ENCODE measurements around the gene ANKRD33B. TPM values are rescaled to one million over a fixed set of nuclear protein-coding genes. Genes with fewer than 3 reads are reported as not detected.
A peak's percentile ranks its signal among the peaks of the same experiment; 100 is the strongest.

Gene ANKRD33B
- total RNA-seq, 2 experiments from 2014 or later = 6.8 to 13.8 TPM

GRCh38 chr5:10617103-10617502, 53.2 kb downstream of the ANKRD33B start:
- Mint-ChIP-seq H3K9me3 (ENCODE audit: low read depth) (no peaks in the 10 kb centered on the region), H3K27me3 (no peaks in the 10 kb centered on the region), H3K36me3 (peaks cover 3% of the 10 kb centered on the region), H3K4me3 (no peak overlapping the region), H3K4me1 (no peaks in the 10 kb centered on the region), H3K27ac (no peak overlapping the region)
- DNase-seq = no peak
- no peak for ATAC-seq
- CTCF ChIA-PET = interaction anchor here (1.1 kb wide), 1 partner anchor 11 kb away, joined by 6 read pairs; no protein-coding TSS in a partner anchor

GRCh38 chr5:10618311-10618710, 54.4 kb downstream of the ANKRD33B start:
- Mint-ChIP-seq H3K36me3 (peaks cover 3% of the 10 kb centered on the region), H3K4me1 (no peaks in the 10 kb centered on the region), H3K4me3 (no peak overlapping the region), H3K27me3 (no peaks in the 10 kb centered on the region), H3K27ac (no peak overlapping the region), H3K9me3 (ENCODE audit: low read depth) (no peaks in the 10 kb centered on the region)
- DNase-seq = no peak
- ATAC-seq = no peak
- CTCF ChIA-PET = no interaction called here

GRCh38 chr5:10619649-10620048, 55.8 kb downstream of the ANKRD33B start:
- ATAC-seq = no peak

GRCh38 chr5:10620346-10620745, 56.5 kb downstream of the ANKRD33B start:
- H3K27me3 Mint-ChIP-seq = no peaks in the 10 kb centered on the region
- DNase-seq (no peak), ATAC-seq (no peak)
- H3K36me3 Mint-ChIP-seq = peaks cover 3% of the 10 kb centered on the region
- H3K9me3 Mint-ChIP-seq (ENCODE audit: low read depth) = no peaks in the 10 kb centered on the region
- CTCF ChIA-PET = interaction anchor here (0.8 kb wide), 1 partner anchor 15 kb away, joined by 3 read pairs; no protein-coding TSS in a partner anchor
- H3K4me1 Mint-ChIP-seq = no peaks in the 10 kb centered on the region
- H3K4me3 Mint-ChIP-seq = no peak overlapping the region
- H3K27ac Mint-ChIP-seq = no peak overlapping the region

More at GRCh38 chr5:10619649-10620048, 55.8 kb downstream of the ANKRD33B start:
- H3K9me3 Mint-ChIP-seq (ENCODE audit: low read depth) = no peaks in the 10 kb centered on the region
- no peak overlapping the region for H3K27ac Mint-ChIP-seq
- CTCF ChIA-PET = interaction anchor here (1.2 kb wide), 1 partner anchor 8 kb away, joined by 3 read pairs; no protein-coding TSS in a partner anchor
- H3K4me1 Mint-ChIP-seq = no peaks in the 10 kb centered on the region
- H3K36me3 Mint-ChIP-seq = peaks cover 3% of the 10 kb centered on the region
- no peaks in the 10 kb centered on the region for H3K27me3 Mint-ChIP-seq
- DNase-seq = no peak
- H3K4me3 Mint-ChIP-seq = no peak overlapping the region

- H3K36me3 Mint-ChIP-seq = peaks cover 3% of the 10 kb centered on the region
- peaks cover 2% of the 10 kb centered on the region for H3K4me1 Mint-ChIP-seq
- H3K4me3 Mint-ChIP-seq = no peak overlapping the region
- H3K27ac Mint-ChIP-seq = no peak overlapping the region
- no peaks in the 10 kb centered on the region for H3K27me3 Mint-ChIP-seq
- CTCF ChIA-PET = interaction anchor here (1.3 kb wide), 1 partner anchor 169 kb away, joined by 4 read pairs; no protein-coding TSS in a partner anchor
- DNase-seq (no peak), ATAC-seq (no peak)
- H3K9me3 Mint-ChIP-seq (ENCODE audit: low read depth) = no peaks in the 10 kb centered on the region
These were observed 58.0 kb downstream of the ANKRD33B start for GRCh38 chr5:10621832-10622231.

GRCh38 chr5:10622810-10623209, 58.9 kb downstream of the ANKRD33B start:
- H3K36me3 Mint-ChIP-seq = peaks cover 3% of the 10 kb centered on the region
- H3K9me3 Mint-ChIP-seq (ENCODE audit: low read depth) = no peaks in the 10 kb centered on the region
- no peak overlapping the region for H3K4me3 Mint-ChIP-seq
- DNase-seq (no peak), ATAC-seq (no peak)
- H3K27ac Mint-ChIP-seq = no peak overlapping the region
- no peaks in the 10 kb centered on the region for H3K27me3 Mint-ChIP-seq
- CTCF ChIA-PET = no interaction called here
- H3K4me1 Mint-ChIP-seq = peaks cover 12% of the 10 kb centered on the region

GRCh38 chr5:10623305-10623910, 59.5 kb downstream of the ANKRD33B start:
- CTCF ChIA-PET = interaction anchor here (0.9 kb wide), 1 partner anchor 11 kb away, joined by 3 read pairs; no protein-coding TSS in a partner anchor
- no peak for DNase-seq
- H3K9me3 Mint-ChIP-seq (ENCODE audit: low read depth) = no peaks in the 10 kb centered on the region

GRCh38 chr5:10624206-10624605, 60.3 kb downstream of the ANKRD33B start:
- CTCF ChIA-PET = interaction anchor here (0.9 kb wide), 1 partner anchor 10 kb away, joined by 3 read pairs; no protein-coding TSS in a partner anchor
- H3K36me3 Mint-ChIP-seq = peaks cover 3% of the 10 kb centered on the region
- ATAC-seq (no peak), DNase-seq (no peak)
- no peaks in the 10 kb centered on the region for H3K9me3 Mint-ChIP-seq (ENCODE audit: low read depth)
- H3K4me3 Mint-ChIP-seq = no peak overlapping the region
- H3K27ac Mint-ChIP-seq = no peak overlapping the region
- no peaks in the 10 kb centered on the region for H3K27me3 Mint-ChIP-seq
- H3K4me1 Mint-ChIP-seq = peaks cover 20% of the 10 kb centered on the region

More at GRCh38 chr5:10623305-10623910, 59.5 kb downstream of the ANKRD33B start:
- Mint-ChIP-seq H3K4me1 (peaks cover 15% of the 10 kb centered on the region), H3K27me3 (no peaks in the 10 kb centered on the region), H3K36me3 (peaks cover 3% of the 10 kb centered on the region), H3K4me3 (no peak overlapping the region), H3K27ac (no peak overlapping the region)
- ATAC-seq = no peak

GRCh38 chr5:10624679-10625078, 60.8 kb downstream of the ANKRD33B start:
- peaks cover under 1% of the 10 kb centered on the region for H3K27me3 Mint-ChIP-seq
- no peaks in the 10 kb centered on the region for H3K9me3 Mint-ChIP-seq (ENCODE audit: low read depth)
- DNase-seq = no peak
- peaks cover 3% of the 10 kb centered on the region for H3K36me3 Mint-ChIP-seq
- no peak overlapping the region for H3K4me3 Mint-ChIP-seq
- CTCF ChIA-PET = no interaction called here
- H3K4me1 Mint-ChIP-seq = peaks cover 24% of the 10 kb centered on the region
- H3K27ac Mint-ChIP-seq = no peak overlapping the region
- no peak for ATAC-seq

GRCh38 chr5:10625700-10626472, 62.0 kb downstream of the ANKRD33B start:
- CTCF ChIA-PET = interaction anchor here (1.0 to 4.6 kb wide), 6 partner anchors 8 to 268 kb away, joined by 3 to 77 read pairs (median 13); partner anchors contain the start of gene ROPN1L
- peaks cover 2% of the 10 kb centered on the region for H3K27me3 Mint-ChIP-seq
- peaks cover 29% of the 10 kb centered on the region for H3K4me1 Mint-ChIP-seq
- no peak overlapping the region for H3K4me3 Mint-ChIP-seq
- H3K27ac Mint-ChIP-seq = peak overlapping the region; percentile 8
- peaks cover 6% of the 10 kb centered on the region for H3K36me3 Mint-ChIP-seq
- ATAC-seq (no peak), DNase-seq (no peak)
- H3K9me3 Mint-ChIP-seq (ENCODE audit: low read depth) = no peaks in the 10 kb centered on the region

GRCh38 chr5:10626473-10627013, 62.7 kb downstream of the ANKRD33B start:
- H3K4me1 Mint-ChIP-seq = peaks cover 36% of the 10 kb centered on the region
- no peak for ATAC-seq
- H3K4me3 Mint-ChIP-seq = no peak overlapping the region
- H3K9me3 Mint-ChIP-seq (ENCODE audit: low read depth) = no peaks in the 10 kb centered on the region
- H3K27me3 Mint-ChIP-seq = peaks cover 2% of the 10 kb centered on the region
- CTCF ChIA-PET = interaction anchor here (1.0 to 4.6 kb wide), 12 partner anchors 8 to 269 kb away, joined by 3 to 77 read pairs (median 8); partner anchors contain the start of genes ANKRD33B and ROPN1L
- DNase-seq = no peak
- H3K27ac Mint-ChIP-seq = peak overlapping the region; percentile 8
- H3K36me3 Mint-ChIP-seq = peaks cover 4% of the 10 kb centered on the region

- CTCF ChIA-PET = interaction anchor here (0.7 to 4.6 kb wide), 33 partner anchors 8 to 380 kb away, joined by 3 to 77 read pairs (median 4); partner anchors contain the start of genes ANKRD33B, ATPSCKMT, CCT5 and DAP
- Mint-ChIP-seq H3K27ac (peak overlapping the region; percentile 90), H3K9me3 (ENCODE audit: low read depth) (no peaks in the 10 kb centered on the region), H3K4me1 (peaks cover 42% of the 10 kb centered on the region), H3K4me3 (peak overlapping the region; percentile 75), H3K27me3 (peaks cover 2% of the 10 kb centered on the region), H3K36me3 (peaks cover 4% of the 10 kb centered on the region)
- DNase-seq (no peak), ATAC-seq (peak; percentile 12)
These were observed 63.4 kb downstream of the ANKRD33B start for GRCh38 chr5:10627160-10627701.

- no peak for DNase-seq
- Mint-ChIP-seq H3K27ac (no peak overlapping the region), H3K27me3 (peaks cover 2% of the 10 kb centered on the region), H3K36me3 (peaks cover 6% of the 10 kb centered on the region), H3K9me3 (ENCODE audit: low read depth) (no peaks in the 10 kb centered on the region), H3K4me1 (peaks cover 52% of the 10 kb centered on the region), H3K4me3 (no peak overlapping the region)
- ATAC-seq = no peak
- CTCF ChIA-PET = interaction anchor here (0.9 to 4.6 kb wide), 20 partner anchors 8 to 345 kb away, joined by 3 to 77 read pairs (median 6); partner anchors contain the start of genes ANKRD33B, DAP, MARCHF6 and ROPN1L
These were observed 64.7 kb downstream of the ANKRD33B start for GRCh38 chr5:10628601-10629000.

Data from activated CD8-positive, alpha-beta memory T cell treated with anti-CD3 and anti-CD28 coated beads, Interleukin-2, amount 10 ng/mL, durations not matched to agents 7 days and 5 days (primary cell).